Spinal cord (tissue), 10 donors: ENCODE measurements around the gene RPUSD3. TPM values are rescaled to one million over a fixed set of nuclear protein-coding genes. Genes with fewer than 3 reads are reported as not detected.
A peak's percentile ranks its signal among the peaks of the same experiment; 100 is the strongest.

ENCODE experiments used
- DNase-seq, 6 donors: peaks; one replicate each; pipeline versions ENCODE4 v3.0.0 to v3.0.0-alpha.2; 2013 to 2015; ENCODE audit warnings: low spot score in 6 of 6, low read depth in 4 of 6
- H3K27ac ChIP-seq: one replicate; pipeline ENCODE4 v1.5.1; 2013; ENCODE audit warnings: low read depth, low read length, control low read depth
- H3K27me3 ChIP-seq: one replicate; pipeline ENCODE4 v1.6.1; 2013; ENCODE audit warnings: low read length; ENCODE audit not compliant: control insufficient read depth, insufficient read depth
- H3K36me3 ChIP-seq: one replicate; pipeline ENCODE4 v1.6.1; 2013; ENCODE audit warnings: low read length; ENCODE audit not compliant: control insufficient read depth, insufficient read depth
- H3K4me1 ChIP-seq: one replicate; pipeline ENCODE4 v1.6.1; 2013; ENCODE audit warnings: low read length; ENCODE audit not compliant: control insufficient read depth, insufficient read depth
- H3K4me3 ChIP-seq: one replicate; pipeline ENCODE4 v1.5.1; 2013; ENCODE audit warnings: low read depth, low read length, control low read depth
- H3K9me3 ChIP-seq: one replicate; pipeline ENCODE4 v1.6.1; 2013; ENCODE audit warnings: low read length; ENCODE audit not compliant: control insufficient read depth, insufficient read depth
- WGBS: methylation state at CpG from one replicate; pipeline ENCODE4 v1.1.5; 2013; ENCODE audit warnings: missing lambda C conversion rate; ENCODE audit not compliant: insufficient coverage; 5-methylcytosine and 5-hydroxymethylcytosine counted together
- polyA plus RNA-seq, 2 donors: library from polyadenylated mRNA; unstranded; fragments of 120-200 nt; gene quantifications; one replicate each; pipeline ENCODE4 v1.2.1, GENCODE V29; 2013; ENCODE audit not compliant: insufficient read length in 2 of 2
- total RNA-seq, 2 donors: library from RNA; depleted of rRNA in 1 of 2; stranded (reverse); fragments of 120-200 nt in 1 of 2; fragments of >200 nt in 1 of 2; gene quantifications; one replicate each; pipeline versions ENCODE4 v1.2.3 to v1.2.4, GENCODE V29; 2013 to 2014
- donor health status: healthy.

Gene RPUSD3
- total and polyA plus RNA-seq, 4 donors, result 19.2 to 53.8 (median 42.4) TPM

DNA sequence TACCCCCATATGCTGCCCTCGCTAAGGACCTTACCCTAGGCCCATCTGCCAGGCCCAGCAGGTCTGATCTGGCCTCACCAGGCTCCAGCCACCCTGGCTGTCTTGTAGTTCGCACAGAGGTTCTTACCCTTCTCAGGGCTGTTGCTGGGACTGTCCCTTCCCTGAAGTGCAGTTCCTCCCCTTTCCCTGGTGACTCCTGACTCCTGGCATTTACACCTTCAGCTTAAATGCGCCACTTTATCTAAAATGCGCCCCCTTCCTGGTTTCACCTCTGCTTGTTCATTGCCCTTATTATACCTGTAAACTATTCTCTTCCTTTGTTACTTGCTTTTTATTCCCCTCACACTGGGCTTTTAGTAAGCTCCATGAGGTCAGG lies 34.6 kb downstream of the RPUSD3 start:
- 84% methylated on average over 4 of the region's 4 CpGs for WGBS
- Histone ChIP-seq H3K4me3 (peak overlapping the region; percentile 60), H3K27ac (peak overlapping the region; percentile 94), H3K36me3 (peaks cover 40% of the 10 kb centered on the region), H3K4me1 (peaks cover 24% of the 10 kb centered on the region), H3K27me3 (no peaks in the 10 kb centered on the region), H3K9me3 (no peaks in the 10 kb centered on the region)
- no peak for DNase-seq

DNA sequence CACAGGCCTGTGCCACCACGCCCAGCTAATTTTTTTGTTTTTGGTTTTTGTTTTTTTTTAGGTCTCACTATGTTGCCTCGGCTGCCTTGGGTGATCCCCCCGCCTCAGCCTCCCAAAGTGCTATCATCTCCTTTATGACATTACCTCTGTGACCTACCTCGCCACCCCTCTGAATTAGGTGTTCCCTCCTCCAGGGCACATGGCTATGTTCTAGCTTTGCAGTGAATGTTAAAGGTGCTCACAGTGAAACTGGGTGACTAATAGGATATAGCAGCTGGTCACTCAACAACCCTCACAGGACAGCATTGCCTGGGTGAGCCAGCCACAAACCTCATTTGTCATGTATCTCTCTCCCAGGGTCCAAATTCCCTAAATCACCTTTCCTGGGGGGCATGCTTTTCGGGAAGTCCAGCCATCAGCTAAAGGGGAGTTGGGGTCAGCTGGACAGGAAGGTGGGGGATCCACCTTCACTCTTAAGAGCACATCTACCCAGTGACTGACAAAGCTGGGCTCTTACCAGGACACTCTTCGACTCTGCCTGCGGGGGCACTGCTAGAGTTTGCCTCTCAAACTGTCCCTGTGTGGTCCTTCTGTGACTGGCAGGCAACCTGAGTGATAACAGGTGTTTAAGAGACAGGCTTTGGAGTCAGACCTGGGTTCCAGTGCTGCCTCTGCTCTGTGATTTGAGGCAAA lies 35.3 kb downstream of the RPUSD3 start:
- Histone ChIP-seq H3K36me3 (peaks cover 42% of the 10 kb centered on the region), H3K4me1 (peaks cover 24% of the 10 kb centered on the region), H3K4me3 (no peak overlapping the region), H3K9me3 (no peaks in the 10 kb centered on the region), H3K27me3 (no peaks in the 10 kb centered on the region), H3K27ac (peak overlapping the region; percentile 94)
- WGBS, result 39% methylated on average over 2 of the region's 7 CpGs
- DNase-seq, result no peak

DNA sequence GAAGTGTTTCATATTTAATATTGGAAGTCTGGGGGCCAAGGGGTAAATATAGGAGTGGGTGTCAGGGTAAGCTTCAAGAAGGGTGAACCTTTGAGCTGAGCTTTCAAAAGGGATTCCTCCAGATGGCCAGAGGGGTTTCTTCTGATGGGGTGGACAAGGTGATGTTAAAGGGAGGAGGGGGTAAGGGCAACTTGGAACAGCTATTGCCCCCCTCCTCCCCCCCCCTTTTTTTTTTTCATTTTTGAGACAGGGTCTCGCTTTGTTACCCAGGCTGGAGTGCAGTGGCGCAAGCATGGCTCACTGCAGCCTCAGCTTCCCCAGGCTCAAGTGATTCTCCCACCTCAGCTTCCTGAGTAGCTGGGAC lies 35.8 kb downstream of the RPUSD3 start:
- H3K36me3 ChIP-seq, result peaks cover 42% of the 10 kb centered on the region

DNA sequence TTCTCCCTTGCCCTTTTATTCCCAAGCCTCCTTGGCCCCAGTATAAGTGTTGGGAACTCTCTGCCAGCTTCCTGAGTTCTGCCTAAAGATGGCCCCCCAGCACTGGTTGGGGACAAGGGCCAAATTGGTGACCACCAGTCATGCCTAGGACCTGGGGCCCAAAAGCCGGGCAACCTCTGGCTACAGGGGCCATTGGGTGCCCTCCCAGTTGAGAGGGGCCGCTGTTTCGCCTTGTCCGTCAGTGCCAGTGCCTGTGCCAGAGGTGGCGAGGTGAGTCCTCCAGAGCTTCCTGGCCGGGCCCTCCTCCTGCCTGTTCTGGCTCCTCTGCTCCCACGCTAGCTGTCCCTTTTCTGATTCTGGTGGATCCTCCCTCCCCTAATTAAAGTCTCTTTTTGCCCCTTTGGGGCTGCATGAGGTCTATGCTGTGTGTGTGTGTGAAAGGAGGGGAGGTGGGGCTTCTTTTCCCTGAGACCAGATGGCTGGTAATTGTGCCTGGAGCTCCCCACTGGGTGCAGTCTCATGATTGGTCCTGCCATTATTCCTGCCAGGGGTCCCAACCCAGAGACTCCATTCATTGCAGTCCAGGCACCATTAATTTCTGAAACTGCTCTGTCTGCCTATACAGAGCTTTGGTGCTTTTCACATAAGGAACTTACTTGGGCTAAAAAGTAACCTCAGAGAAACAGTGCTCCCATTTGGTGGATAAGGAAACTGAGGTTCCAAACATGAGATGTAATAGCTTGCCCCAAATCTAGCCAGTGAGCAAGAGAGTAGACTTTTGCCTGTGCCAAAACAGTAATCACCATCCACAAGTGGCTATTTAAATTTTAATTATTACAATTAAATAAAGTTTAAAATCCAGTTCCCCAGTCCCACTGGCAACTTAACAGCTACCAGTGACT lies 36.9 kb downstream of the RPUSD3 start:
- H3K27ac ChIP-seq, result no peak overlapping the region

More for the DNA sequence above, 35.8 kb downstream of the RPUSD3 start:
- WGBS, result 100% methylated on average over 1 of the region's 2 CpGs
- no peak overlapping the region for H3K27ac ChIP-seq
- H3K4me3 ChIP-seq, result no peak overlapping the region
- no peak for DNase-seq
- no peaks in the 10 kb centered on the region for H3K9me3 ChIP-seq
- peaks cover 24% of the 10 kb centered on the region for H3K4me1 ChIP-seq
- H3K27me3 ChIP-seq, result no peaks in the 10 kb centered on the region

DNA sequence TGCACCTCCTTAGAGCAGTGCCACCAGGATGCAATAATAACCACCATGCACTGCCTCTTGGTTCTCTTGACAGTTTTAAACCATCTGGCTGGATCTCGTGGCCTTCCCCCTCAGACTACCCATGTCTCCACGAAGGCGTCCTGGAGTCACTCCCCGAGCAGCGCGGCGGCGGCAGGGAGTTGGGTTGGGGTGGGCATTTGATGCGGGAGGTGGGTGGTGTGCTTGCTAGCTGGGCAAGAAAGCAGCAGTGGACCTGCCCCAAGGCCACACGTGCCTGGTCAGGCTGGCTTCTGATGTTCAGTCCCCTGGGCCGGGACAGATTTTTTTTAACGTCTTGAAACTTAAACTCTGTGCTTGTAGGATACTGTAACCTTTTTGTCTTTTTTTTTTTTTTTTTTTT lies 37.7 kb downstream of the RPUSD3 start:
- no peaks in the 10 kb centered on the region for H3K9me3 ChIP-seq
- peaks cover 24% of the 10 kb centered on the region for H3K4me1 ChIP-seq
- 81% methylated on average over 7 of the region's 12 CpGs for WGBS
- peaks cover 55% of the 10 kb centered on the region for H3K36me3 ChIP-seq
- no peaks in the 10 kb centered on the region for H3K27me3 ChIP-seq
- no peak for DNase-seq
- H3K4me3 ChIP-seq, result no peak overlapping the region
- no peak overlapping the region for H3K27ac ChIP-seq

More for the DNA sequence above, 36.9 kb downstream of the RPUSD3 start:
- peak in 1 of 6 donors; percentile 46 for DNase-seq
- Histone ChIP-seq H3K27me3 (no peaks in the 10 kb centered on the region), H3K4me3 (no peak overlapping the region), H3K4me1 (peaks cover 24% of the 10 kb centered on the region), H3K9me3 (no peaks in the 10 kb centered on the region), H3K36me3 (peaks cover 47% of the 10 kb centered on the region)
- WGBS, result 48% methylated on average over 6 of the region's 7 CpGs

DNA sequence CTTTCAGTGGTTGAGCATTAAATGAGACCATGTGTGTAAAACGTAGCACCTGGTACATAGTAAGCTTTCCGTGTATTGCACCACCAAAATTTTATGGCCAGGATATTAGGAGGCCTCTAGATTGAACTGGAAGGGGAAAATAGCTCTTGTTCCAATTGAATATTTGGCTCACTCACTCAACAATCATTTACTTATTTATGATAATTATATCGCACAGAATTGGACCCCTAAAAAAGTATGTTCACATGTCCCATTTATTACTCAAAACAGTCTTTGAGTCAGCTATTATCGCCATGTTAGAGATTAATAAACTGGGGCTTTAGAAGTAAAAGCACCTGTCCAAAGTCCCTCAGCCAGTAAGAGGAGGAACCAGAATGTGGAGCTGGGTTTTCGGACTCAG lies 38.8 kb downstream of the RPUSD3 start:
- Histone ChIP-seq H3K27ac (no peak overlapping the region), H3K9me3 (no peaks in the 10 kb centered on the region), H3K27me3 (no peaks in the 10 kb centered on the region), H3K36me3 (peaks cover 65% of the 10 kb centered on the region), H3K4me3 (no peak overlapping the region), H3K4me1 (peaks cover 14% of the 10 kb centered on the region)
- 94% methylated on average over 2 of the region's 5 CpGs for WGBS
- no peak for DNase-seq

DNA sequence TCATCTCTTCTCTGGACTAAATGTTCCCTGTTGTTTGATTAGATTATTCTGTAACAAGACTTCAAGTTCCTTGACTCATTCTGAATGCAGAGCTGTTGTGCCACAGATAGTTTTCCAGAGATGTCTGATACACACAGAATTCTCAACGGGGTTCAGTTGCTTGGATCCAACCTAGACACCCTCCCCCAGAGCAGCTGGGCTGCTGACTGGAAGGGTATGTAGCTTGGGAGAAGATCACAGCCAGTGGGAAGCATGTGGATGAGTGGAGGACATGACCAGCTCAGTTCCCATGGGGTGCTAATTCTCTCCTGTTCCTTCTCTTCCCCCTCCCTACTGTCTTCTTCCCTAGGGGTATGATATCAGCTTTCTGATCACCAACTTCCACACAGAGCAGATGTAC lies 40.3 kb downstream of the RPUSD3 start:
- Histone ChIP-seq H3K27me3 (no peaks in the 10 kb centered on the region), H3K36me3 (peaks cover 75% of the 10 kb centered on the region), H3K27ac (no peak overlapping the region), H3K4me3 (no peak overlapping the region), H3K9me3 (no peaks in the 10 kb centered on the region), H3K4me1 (peaks cover under 1% of the 10 kb centered on the region)
- no CpG with 5 or more reads among the region's 1 CpG for WGBS
- DNase-seq, result no peak

DNA sequence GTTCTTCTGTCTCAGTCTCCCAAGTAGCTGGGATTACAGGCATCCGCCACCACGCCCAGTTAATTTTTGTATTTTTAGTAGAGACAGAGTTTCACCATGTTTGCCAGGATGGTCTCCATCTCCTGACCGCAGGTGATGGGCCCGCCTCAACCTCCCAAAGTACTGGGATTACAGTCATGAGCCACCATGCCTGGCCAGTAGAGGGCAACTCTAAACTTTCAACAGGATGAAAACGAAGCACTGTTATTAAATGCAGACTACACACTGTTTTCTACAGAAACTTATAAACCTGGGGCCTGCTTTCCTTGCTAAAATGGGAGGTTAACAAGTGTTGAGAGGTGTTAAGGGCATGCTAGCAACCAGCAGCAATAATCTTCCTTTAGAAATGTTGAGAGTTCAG lies 43.3 kb downstream of the RPUSD3 start:
- WGBS, result 80% methylated on average over 1 of the region's 5 CpGs
- no peaks in the 10 kb centered on the region for H3K4me1 ChIP-seq
- no peaks in the 10 kb centered on the region for H3K9me3 ChIP-seq
- H3K36me3 ChIP-seq, result peaks cover 75% of the 10 kb centered on the region
- DNase-seq, result no peak
- no peaks in the 10 kb centered on the region for H3K27me3 ChIP-seq
- no peak overlapping the region for H3K4me3 ChIP-seq
- H3K27ac ChIP-seq, result no peak overlapping the region

DNA sequence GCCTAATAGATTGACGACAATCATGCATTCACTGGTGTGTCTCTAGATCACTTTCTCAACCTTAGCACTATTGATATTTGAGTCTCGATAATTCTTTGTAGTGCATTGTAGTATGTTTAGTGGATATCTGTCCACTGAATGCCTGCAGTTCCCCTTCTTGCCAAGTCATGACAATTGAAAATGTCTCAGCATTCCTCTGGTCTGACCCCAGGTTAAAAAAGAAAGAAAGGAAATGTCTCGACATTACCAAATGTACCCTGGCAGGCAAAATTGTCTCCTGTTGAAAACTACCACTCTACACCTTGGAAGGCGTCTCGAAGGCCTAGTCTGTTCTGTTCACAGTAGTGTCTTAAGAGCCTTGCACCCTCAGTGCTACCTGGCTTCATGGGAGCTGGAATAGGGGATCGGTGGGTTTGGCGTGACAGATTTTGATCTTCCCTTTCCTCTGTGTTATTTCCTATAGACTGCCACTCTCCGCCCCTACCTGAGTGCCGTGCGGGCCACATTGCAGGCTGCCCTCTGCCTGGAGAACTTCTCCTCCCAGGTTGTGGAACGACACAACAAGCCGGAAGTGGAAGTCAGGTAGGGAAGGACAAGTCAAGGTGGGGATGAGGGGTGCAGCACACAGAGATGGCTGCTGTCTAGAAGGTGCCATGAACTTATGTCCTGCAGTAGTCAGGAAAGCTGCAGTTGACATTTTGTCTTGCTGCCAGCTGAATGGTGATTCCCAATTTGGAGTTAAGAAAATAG lies 46.4 kb downstream of the RPUSD3 start:
- Histone ChIP-seq H3K9me3 (no peaks in the 10 kb centered on the region), H3K27me3 (no peaks in the 10 kb centered on the region), H3K4me3 (no peak overlapping the region), H3K4me1 (peaks cover 3% of the 10 kb centered on the region), H3K27ac (no peak overlapping the region), H3K36me3 (peaks cover 59% of the 10 kb centered on the region)
- DNase-seq, result no peak
- WGBS, result 94% methylated on average over 8 of the region's 12 CpGs
